HL-60 (cell line): ENCODE data around the gene SMIM1.

ENCODE experiments used
- DNase-seq, 2 experiments: peaks; one replicate each; pipeline ENCODE4 v3.0.0-alpha.2; 2010 to 2020; ENCODE audit warnings: low read depth in 1 of 2, low spot score in 1 of 2
- H3K27ac ChIP-seq: fragments of 250-450 bp; sonication (Bioruptor Pico); replicated peaks from 2 replicates; pipeline ENCODE4 v1.5.1; 2020; ENCODE audit warnings: mild to moderate bottlenecking, moderate library complexity
- H3K27me3 ChIP-seq: fragments of 250-450 bp; sonication (Bioruptor Pico); 2 replicates; pipeline ENCODE4 v1.5.1; 2021; ENCODE audit warnings: mild to moderate bottlenecking, moderate library complexity; ENCODE audit not compliant: insufficient read depth, poor library complexity, severe bottlenecking
- H3K4me3 ChIP-seq: replicated peaks from 2 replicates; pipeline ENCODE4 v1.5.1; 2011; ENCODE audit warnings: mild to moderate bottlenecking, control low read depth, low read length; ENCODE audit not compliant: insufficient read depth
- CTCF ChIP-seq: IDR thresholded peaks from one replicate; pipeline ENCODE4 v1.5.1; 2011; ENCODE audit warnings: low read length, control low read depth, inconsistent platforms; ENCODE audit not compliant: insufficient read depth
- GABPA ChIP-seq: IDR thresholded peaks from 2 replicates; pipeline ENCODE4 v1.6.1; 2012; ENCODE audit warnings: low read depth
- POLR2AphosphoS5 ChIP-seq: IDR thresholded peaks from 2 replicates; pipeline ENCODE4 v1.6.1; 2012; ENCODE audit warnings: low read depth
- SPI1 ChIP-seq: IDR thresholded peaks from 2 replicates; pipeline ENCODE4 v1.6.1; 2012; ENCODE audit warnings: low read depth, mild to moderate bottlenecking, borderline replicate concordance
- TF ChIP-seq, protein P1 (sequence below): IDR thresholded peaks from 2 replicates; pipeline ENCODE4 v1.6.1; 2012; ENCODE audit warnings: low read depth; ENCODE audit not compliant: insufficient replicate concordance

SMIM1 gene

GRCh38 chr1:3732434-3733093, 40.0 kb upstream of the SMIM1 start:
- no peak for DNase-seq
- Histone ChIP-seq H3K27ac (no peak overlapping the region), H3K4me3 (no peak overlapping the region), H3K27me3 (peaks cover 18% of the 10 kb centered on the region)
- TF ChIP-seq CTCF (no peak), GABPA (no peak), SPI1 (no peak), POLR2AphosphoS5 (no peak)
- TF ChIP-seq, protein P1, sequence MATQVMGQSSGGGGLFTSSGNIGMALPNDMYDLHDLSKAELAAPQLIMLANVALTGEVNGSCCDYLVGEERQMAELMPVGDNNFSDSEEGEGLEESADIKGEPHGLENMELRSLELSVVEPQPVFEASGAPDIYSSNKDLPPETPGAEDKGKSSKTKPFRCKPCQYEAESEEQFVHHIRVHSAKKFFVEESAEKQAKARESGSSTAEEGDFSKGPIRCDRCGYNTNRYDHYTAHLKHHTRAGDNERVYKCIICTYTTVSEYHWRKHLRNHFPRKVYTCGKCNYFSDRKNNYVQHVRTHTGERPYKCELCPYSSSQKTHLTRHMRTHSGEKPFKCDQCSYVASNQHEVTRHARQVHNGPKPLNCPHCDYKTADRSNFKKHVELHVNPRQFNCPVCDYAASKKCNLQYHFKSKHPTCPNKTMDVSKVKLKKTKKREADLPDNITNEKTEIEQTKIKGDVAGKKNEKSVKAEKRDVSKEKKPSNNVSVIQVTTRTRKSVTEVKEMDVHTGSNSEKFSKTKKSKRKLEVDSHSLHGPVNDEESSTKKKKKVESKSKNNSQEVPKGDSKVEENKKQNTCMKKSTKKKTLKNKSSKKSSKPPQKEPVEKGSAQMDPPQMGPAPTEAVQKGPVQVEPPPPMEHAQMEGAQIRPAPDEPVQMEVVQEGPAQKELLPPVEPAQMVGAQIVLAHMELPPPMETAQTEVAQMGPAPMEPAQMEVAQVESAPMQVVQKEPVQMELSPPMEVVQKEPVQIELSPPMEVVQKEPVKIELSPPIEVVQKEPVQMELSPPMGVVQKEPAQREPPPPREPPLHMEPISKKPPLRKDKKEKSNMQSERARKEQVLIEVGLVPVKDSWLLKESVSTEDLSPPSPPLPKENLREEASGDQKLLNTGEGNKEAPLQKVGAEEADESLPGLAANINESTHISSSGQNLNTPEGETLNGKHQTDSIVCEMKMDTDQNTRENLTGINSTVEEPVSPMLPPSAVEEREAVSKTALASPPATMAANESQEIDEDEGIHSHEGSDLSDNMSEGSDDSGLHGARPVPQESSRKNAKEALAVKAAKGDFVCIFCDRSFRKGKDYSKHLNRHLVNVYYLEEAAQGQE, result no peak

GRCh38 chr1:3733094-3733882, 39.3 kb upstream of the SMIM1 start:
- TF ChIP-seq, protein P1, result no peak
- TF ChIP-seq POLR2AphosphoS5, result no peak
- TF ChIP-seq CTCF, result no peak
- no peak for TF ChIP-seq GABPA
- TF ChIP-seq SPI1, result no peak
- Histone ChIP-seq H3K4me3 (no peak overlapping the region), H3K27ac (no peak overlapping the region), H3K27me3 (peaks cover 16% of the 10 kb centered on the region)
- no peak for DNase-seq

- DNase-seq, result no peak
- Histone ChIP-seq H3K27ac (no peak overlapping the region), H3K27me3 (peaks cover 13% of the 10 kb centered on the region), H3K4me3 (no peak overlapping the region)
- TF ChIP-seq POLR2AphosphoS5, result no peak
- TF ChIP-seq, protein P1, result no peak
- TF ChIP-seq CTCF, result no peak
- no peak for TF ChIP-seq GABPA
- TF ChIP-seq SPI1, result no peak
Measured at GRCh38 chr1:3733883-3734589, 38.5 kb upstream of the SMIM1 start.
